SKM-1 (cell line): ENCODE data around the gene ZNF423.

Experiments
- DNase-seq: peaks from one replicate; lab custom pipeline; 2025; ENCODE audit not compliant: unreplicated experiment; lab: John Stamatoyannopoulos, UW

The ZNF423 gene

DNA sequence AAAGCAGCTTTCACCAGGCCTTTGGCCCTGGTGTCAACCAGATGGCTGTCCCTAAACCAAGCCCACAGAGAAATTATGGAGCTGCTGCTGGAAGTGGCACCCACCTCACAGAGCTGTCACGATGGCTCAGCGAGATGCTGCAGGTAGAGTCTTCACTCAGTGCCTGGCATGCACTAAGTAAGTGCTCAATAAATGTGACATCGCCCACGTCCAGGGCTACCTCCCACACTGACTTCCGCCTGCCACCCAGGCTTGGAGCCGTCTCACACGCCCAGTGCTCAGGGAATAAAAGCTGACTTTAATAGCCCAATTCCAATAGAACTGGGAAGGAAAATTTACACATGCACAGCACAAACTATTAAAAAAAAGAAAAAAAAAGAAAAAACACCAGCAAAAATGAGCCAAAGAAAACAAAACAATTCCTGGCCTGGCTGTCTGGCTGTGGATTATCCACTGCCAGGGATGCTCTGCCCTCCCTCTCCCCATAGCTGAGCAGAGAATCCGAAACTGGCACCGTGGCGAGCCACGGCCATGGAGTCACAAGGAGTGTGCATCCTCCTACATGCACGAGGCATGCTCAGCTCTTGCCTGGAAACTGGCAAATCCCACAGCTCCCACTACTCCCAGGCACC is 68.9 kb downstream of the ZNF423 start:
- DNase-seq = no peak

DNA sequence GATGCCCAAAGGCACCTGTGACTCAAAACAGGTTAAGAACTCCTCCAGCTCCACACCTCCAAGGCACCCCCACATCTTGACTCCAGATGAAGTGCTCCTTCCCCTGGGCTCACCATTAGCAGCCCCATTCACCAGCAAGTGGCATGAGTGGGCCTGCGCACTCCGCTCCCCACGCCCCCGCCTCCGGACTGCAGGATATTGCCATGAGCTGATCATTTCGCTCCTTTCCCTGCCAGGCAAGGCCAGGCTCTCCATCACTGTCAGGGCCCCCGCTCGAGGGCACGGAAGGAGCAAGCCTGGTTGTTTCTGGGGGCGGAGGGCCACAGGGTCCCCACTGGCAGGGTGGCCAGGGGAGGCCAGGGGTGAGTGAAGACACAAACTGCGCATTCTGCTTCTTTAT is 69.9 kb downstream of the ZNF423 start:
- no peak for DNase-seq

DNA sequence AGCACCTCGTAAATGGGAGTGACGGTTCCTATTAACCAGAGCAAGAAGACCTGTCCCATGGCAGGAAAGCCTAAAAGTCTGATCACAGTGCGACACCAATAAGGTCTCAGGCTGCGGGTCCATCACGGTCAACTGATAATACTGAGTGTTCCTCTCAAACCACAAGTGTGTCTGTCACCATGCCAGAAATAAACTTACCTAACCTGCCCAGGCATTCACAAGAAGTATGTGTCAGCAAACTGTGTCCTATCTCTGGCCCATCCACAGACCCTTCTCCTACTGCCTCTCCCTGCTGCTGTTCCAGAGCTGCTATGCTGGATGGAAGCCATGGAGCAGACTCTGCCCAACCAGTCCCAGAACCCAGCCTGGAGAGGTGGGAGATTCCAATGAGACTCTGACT is 73.5 kb downstream of the ZNF423 start:
- DNase-seq = no peak

DNA sequence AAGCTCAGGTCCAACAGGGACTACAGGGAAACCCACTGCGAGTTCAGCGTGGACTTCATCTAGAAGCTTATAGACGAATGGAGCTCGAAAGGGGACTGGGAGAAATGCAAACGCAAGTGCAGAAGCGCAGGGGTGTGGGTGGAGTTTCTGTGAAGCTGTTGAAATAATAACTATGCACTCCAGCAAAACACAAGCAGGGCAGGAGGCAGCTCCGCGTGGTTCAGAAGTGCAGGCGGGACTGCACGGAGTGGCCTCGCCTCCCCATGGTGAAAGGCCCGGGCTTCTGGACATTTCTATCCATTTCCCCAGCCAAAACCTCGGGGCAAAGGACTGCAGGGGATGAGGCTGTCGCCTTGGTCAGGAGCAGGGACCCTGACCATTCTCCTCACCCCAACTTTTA is 74.5 kb downstream of the ZNF423 start:
- DNase-seq = no peak

DNA sequence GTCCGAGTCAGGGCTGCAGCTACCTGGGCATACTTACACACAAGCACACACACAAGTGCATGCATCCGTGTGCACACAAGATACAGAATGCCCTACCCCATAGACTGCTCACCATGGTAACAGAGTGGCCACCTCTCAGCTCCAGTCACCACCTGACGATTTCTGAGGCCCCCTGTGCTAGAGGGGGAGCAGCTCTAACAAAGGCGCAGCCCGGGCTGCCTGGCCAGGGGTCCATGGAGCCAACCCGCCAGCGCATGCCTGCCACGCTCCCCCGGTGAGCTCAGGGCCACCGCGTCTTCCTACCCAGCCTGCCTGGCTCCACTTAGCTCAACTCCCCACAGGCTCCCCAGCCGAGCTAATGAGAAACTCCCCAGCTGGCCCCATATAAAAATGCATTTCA is 75.5 kb downstream of the ZNF423 start:
- no peak for DNase-seq

DNA sequence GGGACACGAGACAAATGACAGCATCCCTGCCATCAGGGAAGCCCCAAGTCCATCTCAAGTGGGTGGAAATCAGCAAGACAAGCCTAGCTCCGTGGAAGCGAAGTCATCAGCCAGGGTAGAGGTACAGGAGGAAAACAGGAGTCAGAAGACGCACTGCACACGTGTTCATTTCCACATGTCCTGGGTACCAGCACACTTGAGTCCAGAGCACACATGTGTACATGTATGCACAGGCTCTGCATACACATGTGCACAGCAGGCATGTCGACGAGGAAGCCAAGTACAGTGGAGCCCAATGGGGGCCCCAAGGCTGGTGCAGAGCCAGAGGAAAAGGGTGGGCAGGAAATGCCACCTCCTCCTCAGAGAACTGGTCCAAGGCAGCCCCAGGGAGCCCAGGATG is 75.9 kb downstream of the ZNF423 start:
- DNase-seq = no peak

DNA sequence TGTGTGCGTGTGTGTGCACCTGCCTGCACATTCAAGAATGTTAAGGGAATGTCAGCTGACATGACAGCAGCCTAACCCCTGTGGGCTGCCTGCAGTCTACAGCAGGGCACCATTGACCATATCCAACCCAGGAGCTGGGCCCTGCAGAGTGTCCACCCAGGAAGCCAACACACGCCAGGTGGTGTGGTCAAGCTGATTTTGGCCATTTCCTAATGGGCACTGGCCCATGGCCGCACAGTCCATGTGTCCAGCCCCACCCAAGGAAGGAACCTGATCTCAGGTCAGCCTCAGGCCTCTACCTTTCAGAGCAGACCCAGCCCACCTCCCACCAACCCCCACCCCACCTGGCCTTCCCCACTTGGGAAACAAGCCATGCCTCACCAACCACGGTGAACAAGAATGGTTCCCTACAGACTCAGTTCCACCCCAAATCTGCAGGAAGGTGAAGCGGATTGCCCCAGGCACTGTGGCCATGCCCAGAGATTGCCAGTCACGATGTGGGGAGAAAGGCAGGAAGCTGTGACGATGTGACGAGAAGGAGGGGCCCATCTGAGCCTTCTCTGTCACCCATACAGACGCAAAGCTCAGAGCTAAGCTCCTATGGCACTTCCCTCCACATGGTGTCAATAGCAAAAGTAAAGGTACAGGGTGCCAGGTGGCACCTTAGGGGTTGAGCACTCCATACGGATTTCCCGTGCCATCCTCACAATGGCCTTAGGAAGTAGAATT is 77.5 kb downstream of the ZNF423 start:
- no peak for DNase-seq

DNA sequence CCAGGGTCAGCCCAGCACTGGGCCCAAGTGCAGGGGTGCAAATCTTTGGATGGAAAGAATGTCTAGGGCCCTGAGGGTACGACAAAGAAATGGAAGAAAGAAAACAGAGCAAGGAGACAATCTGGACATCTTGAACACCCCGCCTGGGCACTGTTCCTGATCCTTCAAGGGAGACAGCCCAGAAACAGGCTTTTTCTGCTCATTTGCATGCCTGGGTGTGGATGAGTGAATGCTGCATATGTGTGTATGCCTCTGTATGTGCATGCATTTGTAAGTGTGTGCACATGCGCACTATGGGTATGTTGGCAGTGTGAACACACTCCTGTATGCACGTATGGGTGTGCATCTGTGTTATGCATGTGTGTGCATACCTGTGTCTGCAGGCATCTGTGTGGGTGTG is 79.2 kb downstream of the ZNF423 start:
- DNase-seq = no peak

DNA sequence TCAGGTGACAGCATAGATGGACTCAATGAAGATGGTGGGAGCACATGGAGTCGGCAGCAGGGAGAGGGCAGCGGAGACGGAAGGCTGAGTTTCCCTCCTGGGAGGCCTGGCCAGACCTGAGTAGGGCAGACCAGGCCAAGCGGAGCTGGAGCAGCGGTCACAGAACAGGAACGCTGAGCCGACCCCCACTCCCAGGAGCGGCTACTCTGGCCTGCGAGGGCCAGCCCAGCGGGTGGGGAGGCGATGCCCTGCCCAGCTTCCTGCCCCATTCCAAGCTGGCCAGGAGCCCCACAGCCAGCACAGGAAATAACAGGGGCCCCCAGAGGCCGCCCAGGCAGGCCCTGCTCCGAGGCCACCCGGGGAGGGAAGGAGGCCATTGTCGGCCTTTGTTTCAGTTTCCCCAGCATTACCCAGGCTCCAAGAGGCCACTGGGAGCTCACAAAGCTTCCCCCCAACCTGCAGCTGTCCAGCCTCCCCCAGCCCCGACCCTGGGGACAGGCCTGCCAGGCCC is 79.8 kb downstream of the ZNF423 start:
- no peak for DNase-seq

DNA sequence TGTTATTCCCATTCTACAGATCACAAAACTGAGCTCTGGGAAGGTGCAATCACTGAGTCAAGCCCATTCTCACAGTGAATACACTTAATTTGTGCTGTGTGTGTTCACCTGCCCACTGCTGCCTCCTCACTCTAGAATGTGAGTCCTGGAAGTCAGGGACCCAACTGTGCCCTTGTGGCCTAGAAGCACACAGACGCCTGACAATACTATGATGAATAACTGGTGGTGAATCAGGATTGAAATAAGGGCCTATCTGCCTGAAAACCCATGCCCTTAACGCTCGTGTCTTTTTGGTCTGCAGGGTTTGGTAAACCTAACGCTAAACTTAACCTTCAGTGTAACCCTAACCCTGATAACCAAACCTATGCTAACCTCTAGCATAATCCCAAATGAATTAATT is 80.3 kb downstream of the ZNF423 start:
- DNase-seq = no peak

DNA sequence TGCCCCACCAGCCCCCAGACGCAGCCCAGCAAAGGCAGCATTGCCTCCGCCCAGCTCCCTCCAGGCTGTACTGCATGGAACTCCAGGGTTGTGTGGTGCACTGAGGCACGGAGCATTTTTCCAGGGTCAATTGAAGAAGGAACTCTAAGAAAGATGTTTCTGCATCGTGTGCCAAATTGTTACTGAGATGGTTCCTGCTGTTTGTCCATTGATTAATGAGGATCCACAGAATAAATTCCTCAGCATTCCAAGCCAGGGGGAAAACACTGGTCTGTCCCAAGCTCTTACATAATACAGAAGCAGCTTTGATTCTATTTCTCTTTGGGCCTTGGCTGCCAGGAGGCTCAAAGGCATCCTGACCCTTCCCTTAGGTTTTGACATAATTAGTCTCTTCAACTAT is 80.9 kb downstream of the ZNF423 start:
- no peak for DNase-seq

DNA sequence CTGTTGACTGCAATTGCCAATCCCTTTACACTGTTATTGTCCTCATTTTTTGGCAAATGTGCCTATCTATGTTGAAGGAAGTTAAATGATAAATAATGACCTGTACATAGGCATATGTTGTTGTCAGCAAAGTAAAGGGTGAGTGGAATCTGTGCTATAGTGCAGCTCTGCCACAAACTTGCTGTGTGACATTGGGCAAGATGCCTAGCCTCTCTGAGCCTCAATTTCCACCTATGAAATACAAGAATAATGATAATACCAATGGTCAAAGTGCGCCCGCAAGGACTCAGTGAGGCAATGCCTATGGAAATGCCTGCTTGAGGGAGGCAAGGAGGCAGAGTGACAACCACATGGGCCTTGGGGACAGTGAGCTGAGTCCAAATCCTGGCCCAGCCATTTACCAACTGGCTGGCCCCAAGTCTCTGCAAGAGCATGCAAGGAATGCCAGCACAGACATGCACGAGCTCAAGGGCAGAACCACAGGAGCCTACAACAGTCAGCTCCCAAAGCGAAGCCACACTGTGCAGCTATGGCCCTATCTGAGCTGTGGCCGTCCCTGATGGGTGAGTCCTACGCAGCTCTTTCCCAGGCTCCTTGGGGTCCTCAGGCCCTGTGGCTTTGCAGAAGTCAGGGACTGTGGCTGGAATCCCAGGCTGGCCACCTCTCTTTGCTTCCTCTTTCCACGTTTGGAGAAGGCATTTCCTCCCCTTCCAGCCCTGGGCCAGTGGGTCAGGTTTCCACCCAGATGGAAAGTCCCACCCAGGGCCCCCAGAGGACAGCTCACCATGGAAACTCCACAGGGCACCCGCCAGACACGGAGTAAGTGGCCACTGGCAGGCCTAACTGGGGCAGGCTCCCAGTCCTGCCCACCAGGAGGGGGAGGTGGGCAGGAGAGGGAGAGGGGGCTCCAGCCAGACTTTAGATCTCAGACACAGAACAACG is 82.1 kb downstream of the ZNF423 start:
- no peak for DNase-seq

DNA sequence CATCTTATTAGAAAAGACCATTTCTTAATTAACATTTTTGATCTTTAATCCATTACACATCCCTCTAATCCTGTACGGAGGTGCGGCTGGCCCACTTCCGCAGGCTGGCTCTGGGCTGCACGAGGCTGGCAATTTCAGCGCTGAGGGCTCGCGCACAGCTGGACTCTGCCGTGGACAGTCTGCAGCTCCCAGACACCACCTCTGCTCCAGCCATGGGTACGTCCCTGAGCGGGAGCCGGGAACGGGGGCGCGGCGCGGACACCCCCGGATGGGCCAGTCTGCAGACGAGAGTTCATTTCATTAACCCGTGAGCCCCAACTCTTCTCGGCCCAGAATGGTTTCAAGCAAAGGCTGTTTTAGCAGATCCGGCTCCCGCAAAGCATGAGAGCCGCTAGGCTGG is 87.9 kb downstream of the ZNF423 start:
- DNase-seq = no peak

DNA sequence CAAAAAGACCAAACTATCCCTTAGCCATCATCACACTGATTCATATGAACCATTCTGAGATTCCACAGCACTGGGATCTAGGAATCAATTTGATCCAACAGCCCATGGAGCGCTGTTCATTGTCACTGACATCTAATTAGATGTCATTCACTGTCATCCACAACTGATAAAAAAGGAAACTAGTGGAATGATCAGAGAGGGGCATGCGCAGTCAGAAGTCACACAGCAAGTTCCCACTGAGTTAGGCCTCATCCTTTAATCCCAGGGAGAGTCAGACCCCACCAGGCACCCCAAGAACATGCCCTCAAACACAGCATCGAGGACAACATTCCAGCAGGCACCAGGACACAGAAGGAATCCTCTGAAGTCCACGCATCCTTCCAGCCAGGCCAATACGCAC is 88.5 kb downstream of the ZNF423 start:
- DNase-seq = no peak

DNA sequence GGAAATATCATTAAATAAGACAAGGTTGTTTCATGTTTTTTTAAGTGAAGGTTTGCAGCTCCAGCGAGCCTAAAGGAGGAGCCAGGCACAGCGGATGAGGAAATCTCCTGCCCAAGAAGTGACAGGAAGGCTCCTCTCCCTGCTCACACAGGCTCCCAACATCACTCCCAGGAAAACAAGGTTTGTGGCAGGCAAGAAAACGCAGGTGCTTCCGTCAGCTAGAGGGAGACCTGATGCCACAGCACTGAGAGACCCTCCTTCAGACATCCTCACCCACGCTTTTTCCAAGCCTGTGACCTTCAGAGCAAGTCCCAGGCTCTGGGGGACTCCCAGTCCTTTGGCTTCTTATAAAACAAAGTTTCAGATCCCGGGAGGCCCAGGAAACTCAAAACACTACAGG is 89.7 kb downstream of the ZNF423 start:
- DNase-seq = no peak

DNA sequence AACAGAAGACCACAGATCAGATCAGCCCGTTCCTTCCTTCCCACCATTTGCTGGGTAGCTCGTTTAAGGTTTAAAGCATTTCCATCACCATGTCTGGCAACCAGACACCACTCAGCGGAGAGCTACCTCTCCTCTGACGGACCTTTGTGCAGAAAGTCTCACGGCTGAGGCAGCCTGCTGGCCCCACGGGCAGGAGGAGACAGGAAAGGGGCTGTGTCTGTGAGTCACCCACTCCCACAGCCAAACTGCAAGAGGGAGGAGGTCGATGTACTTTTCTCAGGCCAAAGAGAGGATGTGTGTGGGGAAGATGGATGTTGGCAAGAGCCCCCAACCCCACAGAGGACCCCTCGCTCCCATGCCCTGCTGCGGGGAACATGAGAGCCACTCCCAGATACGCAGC is 92.1 kb downstream of the ZNF423 start:
- DNase-seq = no peak

DNA sequence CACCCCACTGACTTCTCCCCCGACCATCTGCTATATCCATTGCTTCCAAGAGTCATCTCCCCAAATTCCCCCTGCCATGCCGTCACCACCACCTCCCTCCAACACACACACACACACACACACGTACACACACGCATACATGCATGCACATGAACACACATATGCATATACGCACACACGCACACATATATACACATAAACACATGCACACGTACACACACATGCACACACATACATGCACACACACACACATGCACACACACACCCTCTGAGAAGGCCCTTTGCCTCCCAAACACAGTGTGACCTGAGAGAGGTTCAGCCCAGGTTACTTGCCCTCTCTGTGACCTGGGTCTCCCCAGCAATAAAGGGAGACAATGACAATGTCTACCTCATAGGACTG is 95.1 kb downstream of the ZNF423 start:
- no peak for DNase-seq

DNA sequence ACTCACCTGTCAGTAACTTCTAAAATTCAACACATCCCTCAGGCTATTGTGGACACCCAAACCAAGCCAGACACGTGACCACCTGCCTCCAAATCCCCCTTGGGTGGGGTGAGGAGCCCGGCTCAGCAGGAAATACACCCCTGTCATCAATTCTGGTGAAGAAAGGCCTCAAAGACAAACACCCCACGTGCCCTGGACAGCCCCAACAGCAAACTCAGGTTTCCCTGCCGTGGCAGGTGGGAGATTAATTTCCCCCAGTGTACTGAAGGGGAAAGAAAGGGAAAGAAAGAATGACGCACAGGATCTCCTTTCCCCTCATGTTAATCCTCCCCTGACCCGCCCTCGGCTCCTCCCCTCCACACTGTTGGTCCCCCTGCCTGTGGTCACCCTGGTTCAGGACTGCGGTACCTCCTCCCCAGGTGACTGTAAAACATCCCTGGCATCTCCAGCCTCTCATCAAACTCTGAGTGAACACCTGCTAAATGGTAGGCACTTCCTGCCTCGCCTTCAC is 98.3 kb downstream of the ZNF423 start:
- no peak for DNase-seq

DNA sequence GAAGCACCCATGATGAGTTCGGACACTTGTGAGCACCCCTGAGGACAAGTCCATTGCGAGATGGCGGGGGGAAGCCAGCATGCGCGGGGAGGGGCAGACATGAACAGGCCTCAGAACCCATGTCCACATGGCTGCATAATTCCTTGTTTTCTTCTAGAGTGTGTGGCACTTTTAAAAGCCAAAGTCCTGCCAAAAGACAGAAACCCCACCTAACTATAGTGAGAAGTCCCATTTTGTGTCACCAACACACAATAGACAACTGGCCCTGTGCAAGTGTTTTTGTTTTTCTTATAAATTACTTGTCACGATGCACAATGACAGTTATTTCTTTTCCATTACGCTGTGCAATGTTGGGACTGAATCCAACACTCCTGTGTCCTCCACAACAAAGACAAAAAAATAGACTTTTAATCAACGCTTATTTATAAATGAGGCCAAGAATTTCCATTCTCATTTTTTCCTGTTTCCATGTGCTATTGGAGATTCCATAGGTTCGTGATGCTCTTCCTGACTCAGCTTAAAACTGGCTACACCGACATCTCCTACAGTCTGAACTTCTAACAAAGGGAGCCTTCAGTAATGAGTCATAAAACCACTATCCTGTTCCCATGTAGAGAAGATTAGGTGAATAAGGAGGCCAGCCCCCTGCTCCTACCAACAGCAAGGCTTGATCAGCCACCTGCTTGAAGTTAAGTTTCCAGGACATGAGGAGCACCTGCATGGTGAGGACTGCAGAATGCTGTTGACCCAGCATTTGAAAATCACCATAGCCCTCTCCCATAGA is 98.9 kb downstream of the ZNF423 start:
- DNase-seq = no peak

DNA sequence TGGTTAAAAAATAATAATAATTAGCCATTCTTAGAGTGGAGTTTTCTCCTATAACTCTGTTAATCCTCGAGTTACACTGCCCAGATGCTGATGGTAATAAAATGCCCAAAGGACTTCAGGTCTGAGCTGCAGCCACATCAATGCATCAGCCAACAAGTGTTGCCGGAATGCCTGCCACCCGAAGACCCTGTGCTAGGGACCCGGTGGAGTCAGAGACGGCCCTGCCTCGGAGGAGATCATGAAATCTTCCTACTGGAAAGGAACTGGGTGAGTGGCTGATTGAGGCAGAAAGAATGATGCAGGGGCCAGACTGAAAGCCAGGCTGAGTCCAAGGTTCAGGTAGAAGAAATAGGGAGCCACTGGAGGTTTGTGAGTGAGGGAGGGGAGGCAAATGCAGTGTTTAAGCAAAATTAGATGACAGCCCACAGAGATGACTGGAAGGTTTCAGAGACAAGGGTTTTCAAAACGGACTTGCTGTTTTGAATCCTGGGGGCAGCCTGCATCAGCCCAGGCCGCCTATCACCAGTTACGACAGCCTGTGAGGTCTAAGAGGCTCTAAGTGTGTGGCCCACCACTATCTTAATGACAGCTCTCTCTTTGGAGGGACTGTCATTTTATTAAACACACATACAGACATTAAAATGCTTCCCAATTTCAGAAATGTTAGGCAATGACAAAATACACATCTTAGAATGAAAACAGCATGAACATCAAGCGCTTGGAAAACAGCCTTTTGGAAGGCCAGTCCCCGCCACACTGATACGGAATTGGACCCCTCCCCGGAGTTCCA is 100.0 kb downstream of the ZNF423 start:
- DNase-seq = no peak
